ENCODE measurements around the gene SNAP29.
"Not testable (repeated sequence)": the region's sequence is repeated elsewhere in the genome, so short reads cannot be mapped to it uniquely, and the experiment has no call there.

DNA sequence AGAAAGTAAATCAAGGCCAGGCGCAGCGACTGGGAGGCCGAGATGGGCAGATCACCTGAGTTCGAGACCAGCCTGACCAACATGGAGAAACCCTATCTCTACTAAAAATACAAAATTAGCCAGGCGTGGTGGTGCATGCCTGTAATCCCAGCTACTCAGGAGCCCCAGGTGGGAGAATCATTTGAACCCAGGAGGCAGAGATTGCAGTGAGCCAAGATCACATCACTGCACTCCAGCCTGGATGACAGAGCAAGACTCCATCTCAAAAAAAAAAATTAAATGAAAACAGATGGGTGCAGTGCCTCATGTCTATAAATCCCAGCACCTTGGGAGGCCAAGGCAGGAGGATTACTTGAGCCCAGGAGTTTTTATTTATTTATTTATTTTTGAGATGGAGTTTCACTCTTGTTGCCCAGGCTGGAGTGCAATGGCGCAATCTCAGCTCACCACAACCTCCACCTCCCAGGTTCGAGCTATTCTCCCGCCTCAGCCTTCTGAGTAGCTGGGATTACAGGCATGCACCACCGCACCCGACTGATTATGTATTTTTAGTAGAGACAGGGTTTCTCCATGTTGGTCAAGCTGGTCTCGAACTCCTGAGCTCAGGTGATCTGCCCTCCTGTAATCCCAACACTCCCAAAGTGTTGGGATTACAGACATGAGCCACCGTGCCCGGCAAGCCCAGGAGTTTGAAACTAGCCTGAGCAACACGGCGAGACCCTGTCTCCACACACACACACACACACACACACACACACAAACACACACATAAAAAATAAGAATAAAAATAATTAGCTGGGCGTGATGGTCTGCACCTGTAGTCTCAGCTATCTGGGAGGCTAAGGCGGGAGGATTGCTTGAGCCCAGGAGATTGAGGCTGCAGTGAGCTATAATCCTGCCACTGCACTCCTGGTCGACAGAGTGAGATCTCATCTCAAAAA lies 42.6 kb downstream of the SNAP29 start:
- TF ChIP-seq, protein P1, sequence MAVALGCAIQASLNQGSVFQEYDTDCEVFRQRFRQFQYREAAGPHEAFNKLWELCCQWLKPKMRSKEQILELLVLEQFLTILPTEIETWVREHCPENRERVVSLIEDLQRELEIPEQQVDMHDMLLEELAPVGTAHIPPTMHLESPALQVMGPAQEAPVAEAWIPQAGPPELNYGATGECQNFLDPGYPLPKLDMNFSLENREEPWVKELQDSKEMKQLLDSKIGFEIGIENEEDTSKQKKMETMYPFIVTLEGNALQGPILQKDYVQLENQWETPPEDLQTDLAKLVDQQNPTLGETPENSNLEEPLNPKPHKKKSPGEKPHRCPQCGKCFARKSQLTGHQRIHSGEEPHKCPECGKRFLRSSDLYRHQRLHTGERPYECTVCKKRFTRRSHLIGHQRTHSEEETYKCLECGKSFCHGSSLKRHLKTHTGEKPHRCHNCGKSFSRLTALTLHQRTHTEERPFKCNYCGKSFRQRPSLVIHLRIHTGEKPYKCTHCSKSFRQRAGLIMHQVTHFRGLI (tag by site-specific recombination; IDR thresholded peaks at IDR 0.05), result not testable (repeated sequence)
- TF ChIP-seq, protein P2, sequence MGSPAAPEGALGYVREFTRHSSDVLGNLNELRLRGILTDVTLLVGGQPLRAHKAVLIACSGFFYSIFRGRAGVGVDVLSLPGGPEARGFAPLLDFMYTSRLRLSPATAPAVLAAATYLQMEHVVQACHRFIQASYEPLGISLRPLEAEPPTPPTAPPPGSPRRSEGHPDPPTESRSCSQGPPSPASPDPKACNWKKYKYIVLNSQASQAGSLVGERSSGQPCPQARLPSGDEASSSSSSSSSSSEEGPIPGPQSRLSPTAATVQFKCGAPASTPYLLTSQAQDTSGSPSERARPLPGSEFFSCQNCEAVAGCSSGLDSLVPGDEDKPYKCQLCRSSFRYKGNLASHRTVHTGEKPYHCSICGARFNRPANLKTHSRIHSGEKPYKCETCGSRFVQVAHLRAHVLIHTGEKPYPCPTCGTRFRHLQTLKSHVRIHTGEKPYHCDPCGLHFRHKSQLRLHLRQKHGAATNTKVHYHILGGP (tag by site-specific recombination; IDR thresholded peaks at IDR 0.05), result not testable (repeated sequence)
- TF ChIP-seq ZNF274 (IDR thresholded peaks at IDR 0.05; ENCODE audit: low read length); ZNF274 (tag by site-specific recombination; IDR thresholded peaks at IDR 0.05; ENCODE audit: borderline replicate concordance); SCRT1 (tag by site-specific recombination; IDR thresholded peaks at IDR 0.05; ENCODE audit: borderline replicate concordance); ZNF184 (tag by site-specific recombination; IDR thresholded peaks at IDR 0.05); ZNF223 (tag by site-specific recombination; IDR thresholded peaks at IDR 0.05); ZSCAN30 (tag by site-specific recombination; IDR thresholded peaks at IDR 0.05); KLF9 (tag by site-specific recombination; IDR thresholded peaks at IDR 0.05; ENCODE audit: low read depth); ZNF658 (tag by site-specific recombination; IDR thresholded peaks at IDR 0.05); RBAK (tag by site-specific recombination; IDR thresholded peaks at IDR 0.05); TCF7L2 (IDR thresholded peaks at IDR 0.05; ENCODE audit: borderline replicate concordance, low read depth, low read length): not testable (repeated sequence)
- TF ChIP-seq, protein P3, sequence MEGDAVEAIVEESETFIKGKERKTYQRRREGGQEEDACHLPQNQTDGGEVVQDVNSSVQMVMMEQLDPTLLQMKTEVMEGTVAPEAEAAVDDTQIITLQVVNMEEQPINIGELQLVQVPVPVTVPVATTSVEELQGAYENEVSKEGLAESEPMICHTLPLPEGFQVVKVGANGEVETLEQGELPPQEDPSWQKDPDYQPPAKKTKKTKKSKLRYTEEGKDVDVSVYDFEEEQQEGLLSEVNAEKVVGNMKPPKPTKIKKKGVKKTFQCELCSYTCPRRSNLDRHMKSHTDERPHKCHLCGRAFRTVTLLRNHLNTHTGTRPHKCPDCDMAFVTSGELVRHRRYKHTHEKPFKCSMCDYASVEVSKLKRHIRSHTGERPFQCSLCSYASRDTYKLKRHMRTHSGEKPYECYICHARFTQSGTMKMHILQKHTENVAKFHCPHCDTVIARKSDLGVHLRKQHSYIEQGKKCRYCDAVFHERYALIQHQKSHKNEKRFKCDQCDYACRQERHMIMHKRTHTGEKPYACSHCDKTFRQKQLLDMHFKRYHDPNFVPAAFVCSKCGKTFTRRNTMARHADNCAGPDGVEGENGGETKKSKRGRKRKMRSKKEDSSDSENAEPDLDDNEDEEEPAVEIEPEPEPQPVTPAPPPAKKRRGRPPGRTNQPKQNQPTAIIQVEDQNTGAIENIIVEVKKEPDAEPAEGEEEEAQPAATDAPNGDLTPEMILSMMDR (tag by site-specific recombination; IDR thresholded peaks at IDR 0.05), result not testable (repeated sequence)
